GM18502 (cell line): ENCODE data around the gene PPIF.

ENCODE experiments used
- ATAC-seq: cut with Tn5 transposase; IDR thresholded peaks from one replicate; pipeline ENCODE4 v1.9.1; 2021; ENCODE audit warnings: mild to moderate bottlenecking; ENCODE audit not compliant: unreplicated experiment, poor library complexity

PPIF gene

DNA sequence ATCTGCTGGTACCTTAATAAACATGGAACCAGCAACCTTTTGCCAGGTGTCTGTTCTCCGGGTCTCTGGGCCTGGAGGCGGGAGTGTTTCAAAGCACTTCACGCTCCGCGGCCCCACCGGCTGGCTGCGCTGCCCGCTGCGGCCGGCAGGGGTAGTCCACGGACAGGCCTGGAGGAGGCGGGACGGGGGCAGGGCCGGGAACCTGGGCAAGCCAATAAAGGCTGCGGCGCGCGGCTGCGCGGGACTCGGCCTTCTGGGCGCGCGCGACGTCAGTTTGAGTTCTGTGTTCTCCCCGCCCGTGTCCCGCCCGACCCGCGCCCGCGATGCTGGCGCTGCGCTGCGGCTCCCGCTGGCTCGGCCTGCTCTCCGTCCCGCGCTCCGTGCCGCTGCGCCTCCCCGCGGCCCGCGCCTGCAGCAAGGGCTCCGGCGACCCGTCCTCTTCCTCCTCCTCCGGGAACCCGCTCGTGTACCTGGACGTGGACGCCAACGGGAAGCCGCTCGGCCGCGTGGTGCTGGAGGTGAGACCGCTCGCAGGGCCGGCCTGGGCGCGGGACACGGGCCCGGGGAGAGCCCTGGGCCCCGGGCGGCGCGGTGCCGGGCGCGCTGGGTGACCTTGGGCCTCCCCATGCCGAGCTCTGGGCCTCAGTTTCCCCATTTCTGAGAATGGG is at the start of gene PPIF:
PPIF (plus strand) TSS at position 244 of the 668 bp plus-strand sequence; CDS start at position 324, 80 bp downstream.
- ATAC-seq, result peak; percentile 84

- ATAC-seq, result no peak
Measured at GRCh38 chr10:79298403-79299244, 48.6 kb upstream of the PPIF start.

- ATAC-seq, result no peak
Measured at GRCh38 chr10:79299397-79300241, 47.6 kb upstream of the PPIF start.

DNA sequence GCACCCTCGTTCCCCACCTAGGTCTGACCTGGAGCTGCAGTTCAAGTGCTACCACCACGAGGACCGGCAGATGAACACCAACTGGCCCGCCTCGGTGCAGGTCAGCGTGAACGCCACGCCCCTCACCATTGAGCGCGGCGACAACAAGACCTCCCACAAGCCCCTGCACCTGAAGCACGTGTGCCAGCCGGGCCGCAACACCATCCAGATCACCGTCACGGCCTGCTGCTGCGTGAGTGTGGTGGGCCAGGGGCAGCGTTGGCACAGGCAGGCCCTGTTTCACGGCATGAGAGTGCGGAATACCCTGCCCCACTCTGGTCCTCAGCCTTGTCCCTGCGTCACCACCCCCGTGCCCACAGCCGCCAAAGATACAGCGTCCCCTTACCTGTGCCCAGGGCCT is 46.6 kb upstream of the PPIF start:
- ATAC-seq, result no peak

GRCh38 chr10:79301754-79302530 is 45.3 kb upstream of the PPIF start:
- no peak for ATAC-seq

- no peak for ATAC-seq
Measured at GRCh38 chr10:79303631-79304478, 43.4 kb upstream of the PPIF start.

GRCh38 chr10:79304479-79305087 is 42.7 kb upstream of the PPIF start:
- ATAC-seq, result no peak

DNA sequence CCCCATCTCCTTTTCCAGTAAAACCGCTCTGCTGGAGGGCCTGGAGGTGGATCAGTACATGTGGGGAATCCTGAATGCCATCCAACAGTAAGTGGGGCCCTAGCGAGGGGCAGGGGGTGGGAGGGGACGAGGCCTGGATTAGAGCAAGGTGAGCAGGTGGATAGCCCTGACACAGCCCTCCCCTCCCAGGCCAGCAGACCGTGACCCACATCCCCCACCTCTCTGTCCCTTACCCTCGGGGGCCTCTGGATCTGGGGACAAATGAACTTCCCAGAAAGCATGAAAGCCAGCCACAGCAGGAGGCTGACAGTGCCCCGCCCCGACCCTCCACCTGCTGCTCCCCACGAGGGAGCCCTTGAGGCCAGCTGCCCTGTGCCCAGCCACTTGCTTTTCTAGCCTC is 41.8 kb upstream of the PPIF start:
- ATAC-seq, result no peak

DNA sequence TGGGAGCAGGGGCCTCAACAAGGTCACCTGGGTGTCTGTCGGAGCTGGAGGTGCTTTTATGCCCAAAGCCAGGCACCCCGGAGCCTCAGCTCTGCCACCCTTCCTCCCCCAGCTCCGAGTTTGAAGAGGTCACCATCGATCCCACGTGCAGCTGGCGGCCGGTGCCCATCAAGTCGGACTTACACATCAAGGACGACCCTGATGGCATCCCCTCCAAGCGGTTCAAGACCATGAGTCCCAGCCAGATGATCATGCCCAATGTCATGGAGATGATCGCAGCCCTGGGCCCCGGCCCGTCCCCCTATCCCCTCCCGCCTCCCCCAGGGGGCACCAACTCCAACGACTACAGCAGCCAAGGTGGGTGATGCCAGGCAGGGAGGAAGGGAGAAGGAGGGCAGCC is 41.3 kb upstream of the PPIF start:
- ATAC-seq, result no peak

DNA sequence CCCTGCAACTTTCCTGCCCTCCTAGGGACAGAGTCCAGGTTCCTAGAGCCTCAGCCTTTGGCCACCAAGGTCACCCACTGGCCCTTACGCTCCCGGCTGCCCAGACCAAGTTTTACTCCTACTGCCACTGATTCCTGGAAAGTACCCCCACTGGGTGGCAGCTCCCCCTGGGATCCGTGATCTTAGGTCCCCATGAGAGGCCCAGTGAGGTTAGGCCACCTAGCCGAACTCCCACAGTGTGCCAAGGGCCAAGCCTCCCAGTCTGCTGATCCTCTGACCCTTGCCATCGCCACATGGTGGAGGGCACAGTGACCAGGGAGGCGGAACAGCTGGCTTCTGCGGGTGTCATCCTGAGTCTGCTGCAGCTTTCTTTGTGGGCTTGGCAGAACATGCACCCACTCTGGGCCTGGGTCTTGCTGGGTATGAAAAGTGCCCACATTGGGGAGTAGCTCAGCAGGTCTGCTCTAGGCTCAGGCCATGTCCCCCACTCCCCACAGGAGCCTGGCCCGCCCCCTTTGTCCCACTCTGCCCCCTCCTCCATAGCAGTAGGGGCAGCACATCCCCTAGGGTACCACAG is 40.5 kb upstream of the PPIF start:
- no peak for ATAC-seq

DNA sequence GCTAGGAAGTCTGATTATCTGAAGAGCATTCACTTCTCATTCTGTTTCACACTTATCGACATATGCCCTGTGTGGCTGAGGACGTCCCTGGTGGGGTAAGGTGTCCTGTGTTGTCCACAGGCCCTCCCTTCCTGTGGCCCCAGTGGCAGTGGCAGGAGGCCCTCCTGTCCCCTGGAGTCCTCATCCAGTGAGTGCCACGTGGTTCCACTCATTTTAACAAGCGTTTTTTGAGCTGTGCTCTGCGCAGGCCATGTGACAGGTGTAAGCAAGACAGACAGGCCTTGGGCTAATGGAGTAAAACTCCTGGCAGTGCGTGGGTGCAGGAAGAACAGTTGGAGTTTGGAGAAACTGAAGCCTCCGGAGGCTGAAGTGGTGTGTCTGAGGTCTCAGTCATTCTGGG is 39.3 kb upstream of the PPIF start:
- ATAC-seq, result no peak

GRCh38 chr10:79308969-79309665 is 38.2 kb upstream of the PPIF start:
- no peak for ATAC-seq

- ATAC-seq, result no peak
Measured at GRCh38 chr10:79310200-79310865, 36.9 kb upstream of the PPIF start.

DNA sequence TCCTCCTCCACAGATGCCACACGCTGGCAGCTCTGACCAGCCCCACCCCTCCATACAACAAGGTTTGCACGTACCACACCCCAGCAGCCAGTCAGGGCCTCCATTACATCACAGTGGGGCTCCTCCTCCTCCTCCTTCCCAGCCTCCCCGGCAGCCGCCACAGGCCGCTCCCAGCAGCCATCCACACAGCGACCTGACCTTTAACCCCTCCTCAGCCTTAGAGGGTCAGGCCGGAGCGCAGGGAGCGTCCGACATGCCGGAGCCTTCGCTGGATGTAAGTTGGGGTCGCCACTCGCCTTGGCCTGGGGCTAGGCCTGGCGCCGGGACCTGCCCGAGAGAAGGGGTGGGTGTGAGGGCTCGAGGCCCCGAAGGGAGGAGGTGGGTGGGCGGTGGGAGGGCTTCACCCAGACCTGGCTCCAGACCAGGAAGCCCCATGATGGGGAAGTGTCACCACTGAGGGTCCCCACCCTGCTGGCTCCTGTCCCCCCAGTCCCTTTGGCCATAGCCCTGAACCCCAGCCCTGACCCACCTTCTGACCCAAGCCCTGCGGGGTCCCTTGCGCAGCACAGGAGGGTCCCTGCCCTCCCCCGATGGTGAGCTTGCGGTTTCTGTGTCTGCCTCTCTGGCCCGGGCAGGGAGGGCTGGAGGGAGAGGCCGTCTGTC is 36.2 kb upstream of the PPIF start:
- ATAC-seq, result no peak

DNA sequence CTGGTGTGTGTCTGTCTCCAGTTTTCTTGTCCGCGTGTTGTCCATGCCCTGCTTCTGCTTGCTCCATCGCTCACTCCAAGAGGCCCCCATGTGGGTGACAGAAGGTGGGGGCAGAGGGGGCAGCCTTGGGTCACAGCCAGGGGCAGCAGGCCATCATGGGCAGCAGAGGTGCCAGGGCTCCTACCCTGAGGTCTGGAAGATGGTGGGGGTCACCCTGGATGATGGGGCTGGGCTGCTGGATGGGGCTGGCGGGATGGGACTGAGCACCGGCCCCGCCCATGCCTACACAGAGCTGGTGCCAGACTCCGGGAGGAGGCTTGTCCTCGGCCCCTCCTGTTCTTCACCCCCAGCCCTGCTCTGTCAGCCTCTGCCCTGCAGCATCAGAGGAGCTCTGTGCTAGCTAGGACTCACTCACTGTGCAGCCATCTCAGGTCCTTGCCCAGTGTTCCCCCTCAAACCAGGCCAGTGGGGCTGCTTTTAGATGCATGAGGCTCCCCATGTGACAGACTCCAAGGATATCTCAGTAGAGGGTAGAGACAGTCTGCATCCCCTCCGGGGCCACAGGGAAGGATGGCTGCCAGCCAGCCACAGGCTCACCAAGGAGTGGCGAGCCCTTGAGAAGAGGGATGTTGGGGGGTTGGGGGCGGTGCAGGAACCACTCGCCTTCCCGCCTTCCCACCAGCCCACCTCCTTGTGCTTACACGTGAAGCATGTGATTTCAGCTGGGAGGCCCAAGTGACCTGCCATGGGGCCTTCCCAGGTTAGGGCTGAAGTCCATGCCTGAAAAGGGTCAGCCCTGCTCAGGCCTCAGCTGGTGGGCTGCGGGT is 35.5 kb upstream of the PPIF start:
- no peak for ATAC-seq

- ATAC-seq, result no peak
Measured at GRCh38 chr10:79312601-79313187, 34.6 kb upstream of the PPIF start.
